Hepatocyte (in vitro differentiated cells): Measurements from ENCODE around the gene TRIM44. TPM values are rescaled to one million over a fixed set of nuclear protein-coding genes. Genes with fewer than 3 reads are reported as not detected.

Experiments
- DNase-seq: peaks from one replicate; pipeline ENCODE4 v3.0.0-alpha.2; 2016; ENCODE audit warnings: low spot score
- H2AFZ ChIP-seq: fragments of 200-600 bp; sonication (generic); 2 replicates; pipeline ENCODE4 v1.6.0; 2016; ENCODE audit warnings: antibody characterized with exemption, mild to moderate bottlenecking
- H3K27ac ChIP-seq: fragments of 200-600 bp; sonication (generic); 2 replicates; pipeline ENCODE4 v1.5.1; 2016; ENCODE audit warnings: mild to moderate bottlenecking
- H3K27me3 ChIP-seq: fragments of 200-600 bp; sonication (generic); 2 replicates; pipeline ENCODE4 v1.6.1; 2016
- H3K36me3 ChIP-seq: fragments of 200-600 bp; sonication (generic); replicated peaks from 2 replicates; pipeline ENCODE4 v1.5.1; 2016; ENCODE audit warnings: low read depth; ENCODE audit not compliant: insufficient read depth
- H3K4me1 ChIP-seq: fragments of 200-600 bp; sonication (generic); 2 replicates; pipeline ENCODE4 v1.5.1; 2016; ENCODE audit warnings: mild to moderate bottlenecking, moderate library complexity; ENCODE audit not compliant: insufficient read depth
- H3K4me2 ChIP-seq: fragments of 200-600 bp; sonication (generic); 2 replicates; pipeline ENCODE4 v1.6.0; 2016
- H3K4me3 ChIP-seq: fragments of 200-600 bp; sonication (generic); 2 replicates; pipeline ENCODE4 v1.5.1; 2016; ENCODE audit warnings: mild to moderate bottlenecking
- H3K79me2 ChIP-seq: fragments of 200-600 bp; sonication (generic); 2 replicates; pipeline ENCODE4 v1.6.0; 2017; ENCODE audit warnings: mild to moderate bottlenecking
- H3K9me2 ChIP-seq: fragments of 200-600 bp; sonication (generic); replicated peaks from 2 replicates; pipeline ENCODE4 v1.6.0; 2017; ENCODE audit warnings: mild to moderate bottlenecking; ENCODE audit not compliant: insufficient read depth
- H3K9me3 ChIP-seq: fragments of 200-600 bp; sonication (generic); 2 replicates; pipeline ENCODE4 v1.5.1; 2016; ENCODE audit warnings: low read depth, mild to moderate bottlenecking
- H4K20me1 ChIP-seq: fragments of 200-600 bp; sonication (generic); 2 replicates; pipeline ENCODE4 v1.6.0; 2016; ENCODE audit warnings: mild to moderate bottlenecking; ENCODE audit not compliant: insufficient read depth, poor library complexity, severe bottlenecking
- CTCF ChIP-seq: fragments of 200-600 bp; sonication (generic); IDR thresholded peaks from 2 replicates; pipeline ENCODE4 v1.5.1; 2016; ENCODE audit warnings: antibody characterized with exemption, mild to moderate bottlenecking; ENCODE audit not compliant: poor library complexity
- EZH2 ChIP-seq: fragments of 200-600 bp; sonication (generic); IDR thresholded peaks from 2 replicates; pipeline ENCODE4 v1.6.1; 2016; ENCODE audit warnings: antibody characterized with exemption, mild to moderate bottlenecking, borderline replicate concordance
- EZH2phosphoT487 ChIP-seq: fragments of 200-600 bp; sonication (generic); IDR thresholded peaks from one replicate; pipeline ENCODE4 v1.6.1; 2018; ENCODE audit warnings: antibody characterized with exemption, mild to moderate bottlenecking, low read depth, moderate library complexity; ENCODE audit not compliant: unreplicated experiment, severe bottlenecking
- WGBS: methylation state at CpG from one replicate; pipeline ENCODE4 v1.1.6; 2016; ENCODE audit warnings: low lambda C conversion rate; ENCODE audit errors: missing lambda C conversion rate; 5-methylcytosine and 5-hydroxymethylcytosine counted together
- polyA plus RNA-seq: library from polyadenylated mRNA; unstranded; fragments of >200 nt; fragmentation: Nextera tagmentation; extraction: Ambion mirVana; gene quantifications from 2 replicates; pipeline ENCODE4 v1.2.1, GENCODE V29; 2016
- total RNA-seq: library from RNA; depleted of rRNA; stranded (reverse); fragments of >200 nt; gene quantifications from 2 replicates; pipeline ENCODE4 v1.2.3, GENCODE V29; 2014

Gene TRIM44
- total and polyA plus RNA-seq, 2 experiments from 2014 or later: 20.8 to 43.2 TPM

GRCh38 chr11:35820614-35821013, 158.0 kb downstream of the TRIM44 start:
- H4K20me1 ChIP-seq: no peaks in the 10 kb centered on the region
- no peak for TF ChIP-seq CTCF
- TF ChIP-seq EZH2phosphoT487: no peak
- no peak for TF ChIP-seq EZH2
- H3K9me3 ChIP-seq: no peaks in the 10 kb centered on the region
- no peak overlapping the region for H3K4me2 ChIP-seq
- no peak overlapping the region for H3K4me3 ChIP-seq
- H3K79me2 ChIP-seq: no peaks in the 10 kb centered on the region
- H3K9me2 ChIP-seq: no peaks in the 10 kb centered on the region
- H3K27me3 ChIP-seq: no peaks in the 10 kb centered on the region
- no peak overlapping the region for H3K27ac ChIP-seq
- DNase-seq: no peak
- peaks cover 3% of the 10 kb centered on the region for H3K4me1 ChIP-seq
- 87% methylated on average over 5 of the region's 5 CpGs for WGBS
- H3K36me3 ChIP-seq: no peaks in the 10 kb centered on the region
- H2AFZ ChIP-seq: no peak overlapping the region

- Histone ChIP-seq H3K9me3 (no peaks in the 10 kb centered on the region), H2AFZ (no peak overlapping the region), H3K9me2 (no peaks in the 10 kb centered on the region), H3K4me2 (no peak overlapping the region), H3K27ac (no peak overlapping the region), H3K36me3 (no peaks in the 10 kb centered on the region), H3K4me1 (no peaks in the 10 kb centered on the region), H3K79me2 (no peaks in the 10 kb centered on the region), H4K20me1 (no peaks in the 10 kb centered on the region), H3K4me3 (no peak overlapping the region), H3K27me3 (no peaks in the 10 kb centered on the region)
- DNase-seq: no peak
- TF ChIP-seq EZH2: no peak
- no peak for TF ChIP-seq EZH2phosphoT487
- no peak for TF ChIP-seq CTCF
- WGBS: 83% methylated on average over 2 of the region's 2 CpGs
These were observed 160.4 kb downstream of the TRIM44 start for GRCh38 chr11:35822815-35823495.

- Histone ChIP-seq H3K4me3 (no peak overlapping the region), H3K36me3 (no peaks in the 10 kb centered on the region), H3K27ac (no peak overlapping the region), H3K9me3 (no peaks in the 10 kb centered on the region), H3K4me2 (no peak overlapping the region), H3K4me1 (no peaks in the 10 kb centered on the region), H3K79me2 (no peaks in the 10 kb centered on the region), H2AFZ (no peak overlapping the region), H3K9me2 (no peaks in the 10 kb centered on the region), H4K20me1 (no peaks in the 10 kb centered on the region), H3K27me3 (no peaks in the 10 kb centered on the region)
- 94% methylated on average over 10 of the region's 10 CpGs for WGBS
- TF ChIP-seq EZH2: no peak
- no peak for TF ChIP-seq EZH2phosphoT487
- TF ChIP-seq CTCF: no peak
- DNase-seq: no peak
These were observed 161.2 kb downstream of the TRIM44 start for GRCh38 chr11:35823742-35824298.
